C4-2B (cell line): Measurements from ENCODE around the gene SOX11.

ENCODE experiments used
- CTCF ChIP-seq: fragments of 450-650 bp; conservative IDR thresholded peaks from 2 replicates; pipeline ENCODE4 v1.5.1; 2017; ENCODE audit warnings: mild to moderate bottlenecking
- ZFX ChIP-seq: fragments of 450-650 bp; IDR thresholded peaks from 2 replicates; pipeline ENCODE4 v1.6.1; 2017

- TF ChIP-seq CTCF, result no peak
- no peak for TF ChIP-seq ZFX
Observed at GRCh38 chr2:5736886-5737285, 44.7 kb downstream of the SOX11 start.
